Retinal pigment epithelial cell (primary cell): ENCODE data around the gene RPL37A.

Experiments used
- DNase-seq: peaks from one replicate; pipeline ENCODE4 v3.0.0-alpha.2; 2010; ENCODE audit warnings: low read depth
- H3K4me3 ChIP-seq: 2 replicates; pipeline ENCODE4 v1.5.1; 2011; ENCODE audit warnings: mild to moderate bottlenecking, low read length, control low read depth, moderate library complexity
- TF ChIP-seq, protein P1 (sequence below): conservative IDR thresholded peaks from 2 replicates; pipeline ENCODE4 v1.5.1; 2011; ENCODE audit warnings: low read depth, low read length, control low read depth, inconsistent platforms

RPL37A gene

DNA sequence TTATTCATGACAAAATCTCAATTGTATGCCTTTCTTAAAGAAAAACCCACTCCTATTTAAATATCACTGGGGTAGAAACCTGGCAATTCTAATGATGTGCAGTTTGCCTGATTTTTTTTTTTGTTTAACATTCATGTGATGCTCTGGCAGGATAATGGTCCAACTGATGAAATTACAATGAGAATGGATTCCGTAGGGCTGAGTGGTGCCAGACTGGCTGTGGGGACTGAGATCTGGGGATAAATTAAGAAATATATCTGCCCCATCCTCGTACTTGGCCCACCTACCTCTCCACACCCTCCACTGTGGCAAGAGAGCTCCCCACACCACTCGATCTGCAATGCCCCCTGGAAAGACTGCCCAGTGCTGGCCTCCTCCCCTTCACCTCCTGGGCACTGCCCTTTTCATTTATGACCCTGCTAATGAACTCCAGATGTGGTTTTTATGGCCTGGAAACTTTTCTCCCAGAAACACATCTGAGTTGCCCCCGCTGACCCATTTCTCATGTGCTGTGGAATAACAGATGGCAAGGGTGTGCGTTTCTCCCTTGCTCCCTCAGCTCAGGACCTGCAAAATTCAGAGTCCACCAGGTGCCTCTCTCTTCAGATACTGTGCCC is 33.0 kb upstream of the RPL37A start:
- H3K4me3 ChIP-seq: no peak overlapping the region
- TF ChIP-seq, protein P1, sequence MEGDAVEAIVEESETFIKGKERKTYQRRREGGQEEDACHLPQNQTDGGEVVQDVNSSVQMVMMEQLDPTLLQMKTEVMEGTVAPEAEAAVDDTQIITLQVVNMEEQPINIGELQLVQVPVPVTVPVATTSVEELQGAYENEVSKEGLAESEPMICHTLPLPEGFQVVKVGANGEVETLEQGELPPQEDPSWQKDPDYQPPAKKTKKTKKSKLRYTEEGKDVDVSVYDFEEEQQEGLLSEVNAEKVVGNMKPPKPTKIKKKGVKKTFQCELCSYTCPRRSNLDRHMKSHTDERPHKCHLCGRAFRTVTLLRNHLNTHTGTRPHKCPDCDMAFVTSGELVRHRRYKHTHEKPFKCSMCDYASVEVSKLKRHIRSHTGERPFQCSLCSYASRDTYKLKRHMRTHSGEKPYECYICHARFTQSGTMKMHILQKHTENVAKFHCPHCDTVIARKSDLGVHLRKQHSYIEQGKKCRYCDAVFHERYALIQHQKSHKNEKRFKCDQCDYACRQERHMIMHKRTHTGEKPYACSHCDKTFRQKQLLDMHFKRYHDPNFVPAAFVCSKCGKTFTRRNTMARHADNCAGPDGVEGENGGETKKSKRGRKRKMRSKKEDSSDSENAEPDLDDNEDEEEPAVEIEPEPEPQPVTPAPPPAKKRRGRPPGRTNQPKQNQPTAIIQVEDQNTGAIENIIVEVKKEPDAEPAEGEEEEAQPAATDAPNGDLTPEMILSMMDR: no peak
- DNase-seq: no peak

DNA sequence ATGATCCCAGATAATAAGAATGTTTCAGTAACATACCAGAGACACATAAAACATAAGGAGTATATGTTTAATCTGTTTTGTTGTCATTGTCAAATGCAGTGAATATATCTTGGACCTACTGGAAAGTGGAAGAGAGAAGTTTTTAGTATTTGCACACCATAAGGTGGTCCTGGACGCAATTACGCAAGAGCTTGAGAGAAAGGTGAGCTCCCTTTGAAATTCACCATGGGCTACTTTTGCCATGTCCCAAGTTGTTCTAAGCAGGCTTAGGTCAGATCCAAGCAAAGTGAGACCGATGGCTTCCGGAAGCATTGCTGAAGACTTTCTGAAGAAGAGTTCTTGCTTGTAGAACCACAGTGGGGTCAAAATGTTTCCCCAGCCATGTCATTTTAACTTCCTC is 30.8 kb upstream of the RPL37A start:
- no peak for DNase-seq
- no peak overlapping the region for H3K4me3 ChIP-seq
- TF ChIP-seq, protein P1: no peak

DNA sequence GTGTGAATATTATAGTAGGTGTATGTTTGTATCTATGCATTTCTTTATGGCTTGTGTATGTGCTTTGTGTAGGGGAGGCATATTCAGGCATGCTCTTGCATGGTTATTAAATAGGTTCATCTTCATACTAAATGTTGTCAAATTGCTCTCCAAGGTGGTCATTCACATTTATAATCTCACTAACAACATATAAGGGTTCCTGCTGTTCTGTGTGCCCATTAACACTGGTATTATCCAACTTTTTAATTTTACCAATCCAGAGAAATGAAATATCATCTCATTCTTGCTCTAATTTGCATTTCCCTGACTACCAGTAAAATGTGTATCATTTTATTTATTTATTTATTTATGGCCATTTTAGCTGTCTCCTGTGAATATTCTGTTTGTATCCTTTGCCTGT is 29.0 kb upstream of the RPL37A start:
- H3K4me3 ChIP-seq: no peak overlapping the region
- TF ChIP-seq, protein P1: no peak
- DNase-seq: no peak

DNA sequence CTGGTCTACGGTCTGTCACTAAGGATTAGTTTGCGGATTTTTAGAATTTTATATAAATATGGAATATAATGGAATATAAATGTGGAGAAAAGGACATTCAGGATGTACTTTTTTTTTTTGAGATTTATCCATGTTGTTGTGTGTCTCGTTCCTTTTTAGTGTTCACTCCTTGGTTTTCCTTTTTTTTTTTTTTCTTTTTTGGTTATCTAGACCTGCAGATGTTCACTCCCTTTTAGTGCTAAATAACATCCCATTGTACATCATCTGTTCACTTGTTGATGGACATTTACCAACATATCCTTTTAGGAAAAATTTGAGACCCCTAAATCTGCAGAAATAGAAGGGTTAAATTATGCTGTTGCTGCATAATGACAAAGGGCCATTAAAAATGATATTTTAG is 25.5 kb upstream of the RPL37A start:
- TF ChIP-seq, protein P1: no peak
- no peak for DNase-seq
- H3K4me3 ChIP-seq: no peak overlapping the region

DNA sequence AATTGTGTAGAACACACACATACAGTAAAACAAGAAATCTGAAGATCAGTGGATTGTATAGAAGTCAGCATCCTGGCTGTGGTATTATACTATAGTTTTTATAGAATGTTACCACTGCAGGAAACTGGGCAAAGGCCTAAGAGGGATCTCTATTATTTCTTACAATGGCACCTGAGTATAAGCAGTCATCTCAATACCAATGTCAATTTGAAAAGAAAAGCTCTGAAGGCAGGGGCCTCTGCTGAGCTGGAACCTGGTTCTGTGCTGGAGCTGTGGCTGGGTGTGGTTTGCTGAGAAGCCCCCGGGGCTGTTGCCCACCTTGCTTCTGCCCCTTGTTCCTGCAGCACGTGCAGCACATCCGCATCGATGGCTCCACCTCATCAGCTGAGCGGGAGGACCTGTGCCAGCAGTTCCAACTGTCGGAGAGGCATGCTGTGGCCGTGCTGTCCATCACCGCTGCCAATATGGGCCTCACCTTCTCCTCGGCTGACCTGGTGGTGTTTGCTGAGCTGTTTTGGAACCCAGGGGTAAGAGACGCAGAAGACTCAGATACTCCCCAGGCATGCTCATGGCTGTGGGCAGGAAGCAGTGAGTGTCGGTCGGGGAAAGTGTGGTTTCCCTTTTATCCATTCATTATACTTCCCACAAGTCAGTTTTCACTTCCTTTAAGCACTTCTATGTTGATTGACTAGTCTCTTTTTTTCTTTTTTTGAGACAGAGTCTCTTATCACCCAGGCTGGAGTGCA is 23.5 kb upstream of the RPL37A start:
- H3K4me3 ChIP-seq: no peak overlapping the region
- DNase-seq: no peak
- TF ChIP-seq, protein P1: no peak

DNA sequence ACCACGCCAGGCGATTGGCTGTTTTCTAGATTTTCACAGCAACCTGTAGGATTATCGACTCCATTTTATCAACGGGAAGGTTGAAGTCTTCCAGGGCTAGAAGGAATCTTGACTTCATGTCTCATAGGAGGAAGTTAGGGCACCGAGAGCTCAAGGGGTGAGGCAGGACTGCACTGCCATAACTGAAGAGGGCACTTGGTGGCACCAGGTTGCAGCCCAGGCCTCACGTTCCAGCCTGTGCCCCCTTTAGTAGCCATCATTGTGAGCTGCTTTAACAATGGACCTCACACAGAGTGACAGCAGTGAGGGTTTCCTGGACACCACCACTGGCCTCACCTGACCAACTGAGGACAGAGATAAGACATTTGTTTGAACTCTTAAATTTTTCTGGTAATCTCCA is 22.9 kb upstream of the RPL37A start:
- no peak for DNase-seq
- no peak overlapping the region for H3K4me3 ChIP-seq
- TF ChIP-seq, protein P1: no peak
